Measurements from ENCODE around the gene EIF5. TPM values are rescaled to one million over a fixed set of nuclear protein-coding genes. Genes with fewer than 3 reads are reported as not detected.
"Not testable (repeated sequence)": the region's sequence is repeated elsewhere in the genome, so short reads cannot be mapped to it uniquely, and the experiment has no call there.

Gene EIF5
- total RNA-seq, 1 donor from 2014 or later = 330 TPM

DNA sequence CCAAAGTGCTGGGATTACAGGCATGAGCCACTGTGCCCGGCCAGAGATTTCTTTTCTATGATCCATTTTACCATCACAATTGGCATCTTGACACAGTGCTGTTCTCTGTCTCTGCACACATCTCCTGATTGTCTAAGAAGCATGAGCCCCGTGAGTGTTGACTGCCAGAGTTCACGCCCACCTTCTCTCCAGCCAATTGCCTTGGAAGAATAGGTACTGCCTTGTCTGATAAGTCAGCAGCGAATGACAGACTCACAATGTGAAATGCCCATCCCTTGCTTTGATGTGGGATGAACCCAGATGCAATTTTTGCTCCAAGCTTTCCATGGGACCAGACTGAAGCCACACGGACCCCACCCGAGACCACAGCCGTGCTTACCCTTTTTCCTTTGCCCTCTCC, 19.3 kb downstream of the EIF5 start:
- H3K4me1 ChIP-seq (ENCODE audit: insufficient read depth, low read length) = no peaks in the 10 kb centered on the region
- H3K27me3 ChIP-seq (ENCODE audit: insufficient read depth, low read length) = no peaks in the 10 kb centered on the region
- no peak overlapping the region for H3K4me3 Mint-ChIP-seq (ENCODE audit: unreplicated experiment)
- H3K36me3 ChIP-seq (ENCODE audit: insufficient read depth, low read length) = no peaks in the 10 kb centered on the region
- H3K36me3 Mint-ChIP-seq (ENCODE audit: low read depth, unreplicated experiment) = no peaks in the 10 kb centered on the region
- no peak overlapping the region for H2AFZ ChIP-seq (ENCODE audit: low read depth, low read length)
- TF ChIP-seq EZH2 (IDR thresholded peaks at IDR 0.05; ENCODE audit: insufficient read depth, low read length) = no peak
- no peak for TF ChIP-seq CTCF (IDR thresholded peaks at IDR 0.05; ENCODE audit: insufficient read depth, low read depth, low read length)
- FAIRE-seq (no peak), DNase-seq (ENCODE audit: low read depth) (no peak)
- no peaks in the 10 kb centered on the region for H3K79me2 ChIP-seq (ENCODE audit: insufficient read depth, low read length)
- no peak overlapping the region for H3K4me3 ChIP-seq (ENCODE audit: insufficient read depth, low read depth, low read length)
- H3K27ac Mint-ChIP-seq (ENCODE audit: unreplicated experiment) = no peak overlapping the region
- peaks cover 4% of the 10 kb centered on the region for H3K4me1 Mint-ChIP-seq (ENCODE audit: low read depth, unreplicated experiment)
- no peak overlapping the region for H3K27ac ChIP-seq (ENCODE audit: low read depth, low read length)
- no peaks in the 10 kb centered on the region for H4K20me1 ChIP-seq (ENCODE audit: insufficient read depth, low read length)
- no peaks in the 10 kb centered on the region for H3K9me3 ChIP-seq (ENCODE audit: insufficient read depth, low read depth, low read length)
- H3K9ac ChIP-seq (ENCODE audit: low read length) = no peak overlapping the region
- no peak overlapping the region for H3K4me2 ChIP-seq (ENCODE audit: low read length)
- peaks cover 4% of the 10 kb centered on the region for H3K9me3 Mint-ChIP-seq (ENCODE audit: unreplicated experiment)
- H3K27me3 Mint-ChIP-seq (ENCODE audit: low read depth, unreplicated experiment) = no peaks in the 10 kb centered on the region

DNA sequence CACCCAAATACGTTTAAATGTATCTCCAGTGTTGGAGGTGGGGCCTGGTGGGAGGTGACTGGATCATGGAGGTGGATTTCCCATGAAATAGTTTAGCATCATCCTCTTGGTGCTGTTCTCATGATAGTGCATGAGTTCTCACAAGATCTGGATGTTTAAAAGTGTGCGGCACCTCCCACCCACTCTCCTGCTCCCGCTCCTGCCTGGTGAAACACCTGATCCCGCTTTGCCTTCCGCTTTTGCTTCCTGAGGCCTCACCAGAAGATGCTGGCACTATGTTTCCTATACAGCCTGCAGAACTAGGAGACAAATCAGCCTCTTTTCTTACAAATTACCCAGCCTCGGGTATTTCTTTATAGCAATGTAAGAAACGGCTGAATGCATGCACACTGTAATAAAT, 20.1 kb downstream of the EIF5 start:
- DNase-seq (ENCODE audit: low read depth) (no peak), FAIRE-seq (no peak)
- H3K27me3 Mint-ChIP-seq (ENCODE audit: low read depth, unreplicated experiment) = no peaks in the 10 kb centered on the region
- H3K4me1 Mint-ChIP-seq (ENCODE audit: low read depth, unreplicated experiment) = peaks cover 4% of the 10 kb centered on the region
- no peaks in the 10 kb centered on the region for H3K36me3 ChIP-seq (ENCODE audit: insufficient read depth, low read length)
- no peak overlapping the region for H2AFZ ChIP-seq (ENCODE audit: low read depth, low read length)
- H3K9me3 Mint-ChIP-seq (ENCODE audit: unreplicated experiment) = peaks cover 4% of the 10 kb centered on the region
- H3K27me3 ChIP-seq (ENCODE audit: insufficient read depth, low read length) = no peaks in the 10 kb centered on the region
- H3K4me1 ChIP-seq (ENCODE audit: insufficient read depth, low read length) = no peaks in the 10 kb centered on the region
- no peak overlapping the region for H3K27ac ChIP-seq (ENCODE audit: low read depth, low read length)
- H3K4me2 ChIP-seq (ENCODE audit: low read length) = no peak overlapping the region
- H3K79me2 ChIP-seq (ENCODE audit: insufficient read depth, low read length) = no peaks in the 10 kb centered on the region
- H3K36me3 Mint-ChIP-seq (ENCODE audit: low read depth, unreplicated experiment) = no peaks in the 10 kb centered on the region
- TF ChIP-seq EZH2 (IDR thresholded peaks at IDR 0.05; ENCODE audit: insufficient read depth, low read length) (no peak), CTCF (IDR thresholded peaks at IDR 0.05; ENCODE audit: insufficient read depth, low read depth, low read length) (no peak)
- H3K4me3 Mint-ChIP-seq (ENCODE audit: unreplicated experiment) = no peak overlapping the region
- no peak overlapping the region for H3K4me3 ChIP-seq (ENCODE audit: insufficient read depth, low read depth, low read length)
- no peak overlapping the region for H3K27ac Mint-ChIP-seq (ENCODE audit: unreplicated experiment)
- H4K20me1 ChIP-seq (ENCODE audit: insufficient read depth, low read length) = no peaks in the 10 kb centered on the region
- no peak overlapping the region for H3K9ac ChIP-seq (ENCODE audit: low read length)
- H3K9me3 ChIP-seq (ENCODE audit: insufficient read depth, low read depth, low read length) = no peaks in the 10 kb centered on the region

GRCh38 chr14:103356024-103356682, 22.1 kb downstream of the EIF5 start:
- no peak overlapping the region for H3K9ac ChIP-seq (ENCODE audit: low read length)
- Mint-ChIP-seq H3K27me3 (ENCODE audit: low read depth, unreplicated experiment) (no peaks in the 10 kb centered on the region), H3K9me3 (ENCODE audit: unreplicated experiment) (peaks cover 9% of the 10 kb centered on the region), H3K27ac (ENCODE audit: unreplicated experiment) (no peak overlapping the region), H3K4me1 (ENCODE audit: low read depth, unreplicated experiment) (peaks cover 4% of the 10 kb centered on the region), H3K4me3 (ENCODE audit: unreplicated experiment) (no peak overlapping the region), H3K36me3 (ENCODE audit: low read depth, unreplicated experiment) (no peaks in the 10 kb centered on the region)
- DNase-seq (ENCODE audit: low read depth) = no peak
- H3K4me3 ChIP-seq (ENCODE audit: insufficient read depth, low read depth, low read length) = no peak overlapping the region
- H2AFZ ChIP-seq (ENCODE audit: low read depth, low read length) = no peak overlapping the region
- no peaks in the 10 kb centered on the region for H3K36me3 ChIP-seq (ENCODE audit: insufficient read depth, low read length)
- no peaks in the 10 kb centered on the region for H4K20me1 ChIP-seq (ENCODE audit: insufficient read depth, low read length)
- no peaks in the 10 kb centered on the region for H3K9me3 ChIP-seq (ENCODE audit: insufficient read depth, low read depth, low read length)
- no peak for FAIRE-seq
- H3K4me1 ChIP-seq (ENCODE audit: insufficient read depth, low read length) = no peaks in the 10 kb centered on the region
- H3K27ac ChIP-seq (ENCODE audit: low read depth, low read length) = no peak overlapping the region
- no peak for TF ChIP-seq EZH2 (IDR thresholded peaks at IDR 0.05; ENCODE audit: insufficient read depth, low read length)
- no peak for TF ChIP-seq CTCF (IDR thresholded peaks at IDR 0.05; ENCODE audit: insufficient read depth, low read depth, low read length)
- H3K79me2 ChIP-seq (ENCODE audit: insufficient read depth, low read length) = no peaks in the 10 kb centered on the region
- H3K27me3 ChIP-seq (ENCODE audit: insufficient read depth, low read length) = no peaks in the 10 kb centered on the region
- no peak overlapping the region for H3K4me2 ChIP-seq (ENCODE audit: low read length)

DNA sequence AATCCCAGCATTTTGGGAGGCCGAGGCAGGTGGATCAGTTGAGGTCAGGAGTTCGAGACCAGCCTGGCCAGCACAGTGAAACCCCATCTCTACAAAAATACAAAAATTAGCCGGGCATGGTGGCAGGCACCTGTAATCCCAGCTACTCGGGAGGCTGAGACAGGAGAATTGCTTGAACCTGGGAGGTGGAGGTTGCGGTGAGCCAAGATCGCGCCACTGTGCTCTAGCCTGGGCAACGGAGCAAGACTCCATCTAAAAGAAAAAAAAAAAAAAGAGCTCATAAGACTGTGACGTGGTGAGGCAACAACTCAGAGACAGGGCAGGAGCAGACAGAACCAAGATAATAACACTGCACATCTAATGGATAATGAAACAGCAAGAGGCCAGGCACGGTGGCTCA, 23.5 kb downstream of the EIF5 start:
- Mint-ChIP-seq H3K27ac (ENCODE audit: unreplicated experiment) (peak overlapping the region; percentile 18), H3K9me3 (ENCODE audit: unreplicated experiment) (peaks cover 11% of the 10 kb centered on the region), H3K4me1 (ENCODE audit: low read depth, unreplicated experiment) (peaks cover 12% of the 10 kb centered on the region)
- not testable (repeated sequence) for FAIRE-seq; H3K79me2 ChIP-seq (ENCODE audit: insufficient read depth, low read length); DNase-seq (ENCODE audit: low read depth); H3K4me3 Mint-ChIP-seq (ENCODE audit: unreplicated experiment); H3K27me3 ChIP-seq (ENCODE audit: insufficient read depth, low read length); H3K9ac ChIP-seq (ENCODE audit: low read length); H3K36me3 ChIP-seq (ENCODE audit: insufficient read depth, low read length); H3K27me3 Mint-ChIP-seq (ENCODE audit: low read depth, unreplicated experiment); H3K27ac ChIP-seq (ENCODE audit: low read depth, low read length); H3K9me3 ChIP-seq (ENCODE audit: insufficient read depth, low read depth, low read length); H3K4me3 ChIP-seq (ENCODE audit: insufficient read depth, low read depth, low read length); H4K20me1 ChIP-seq (ENCODE audit: insufficient read depth, low read length); H3K4me2 ChIP-seq (ENCODE audit: low read length); H3K36me3 Mint-ChIP-seq (ENCODE audit: low read depth, unreplicated experiment); H2AFZ ChIP-seq (ENCODE audit: low read depth, low read length)
- peaks cover 10% of the 10 kb centered on the region for H3K4me1 ChIP-seq (ENCODE audit: insufficient read depth, low read length)

Data from astrocyte (in vitro differentiated cells and primary cell).